Measurements from ENCODE around the gene SMARCB1. TPM values are rescaled to one million over a fixed set of nuclear protein-coding genes. Genes with fewer than 3 reads are reported as not detected.

SMARCB1 gene
- total and polyA plus RNA-seq, 2 experiments from 2014 or later: 114 to 132 TPM

GRCh38 chr22:23840026-23840425 lies 53.3 kb downstream of the SMARCB1 start (continued):
- no peak for TF ChIP-seq CTCF (conservative IDR thresholded peaks at IDR 0.05; ENCODE audit: low read depth in 2 of 2)
- TF ChIP-seq ZNF331 (CRISPR knock-in tag; IDR thresholded peaks at IDR 0.05; ENCODE audit: low read depth): no peak
- no peak for TF ChIP-seq EZH2phosphoT487 (IDR thresholded peaks at IDR 0.05; ENCODE audit: unreplicated experiment)
- TF ChIP-seq EZH2 (IDR thresholded peaks at IDR 0.05; ENCODE audit: low read depth, unreplicated experiment): no peak
- TF ChIP-seq STAT1 (IDR thresholded peaks at IDR 0.05; ENCODE audit: unreplicated experiment): no peak
- TF ChIP-seq CREB1 (CRISPR knock-in tag; IDR thresholded peaks at IDR 0.05; ENCODE audit: low read depth): no peak
- TF ChIP-seq ZNF462 (CRISPR knock-in tag; IDR thresholded peaks at IDR 0.05): no peak
- TF ChIP-seq ZNF114 (CRISPR knock-in tag; IDR thresholded peaks at IDR 0.05): no peak

- Histone ChIP-seq H3K4me2 (no peak overlapping the region), H3K4me1 (ENCODE audit: insufficient read depth) (peaks cover 16% of the 10 kb centered on the region; the same call in 1 of the 2 replicates), H4K20me1 (replicated peaks; ENCODE audit: insufficient read depth) (0 out of 2 replicates have a peak, but pooled peaks cover 5% of the 10 kb centered on the region), H3K9me2 (ENCODE audit: insufficient read depth) (no peaks in the 10 kb centered on the region), H3K4me3 (no peak overlapping the region), H3K27ac (ENCODE audit: low read depth) (no peak overlapping the region), H3K36me3 (ENCODE audit: insufficient read depth) (no peaks in the 10 kb centered on the region), H2AFZ (peak overlapping the region; percentile 56), H3K27me3 (ENCODE audit: insufficient read depth) (no peaks in the 10 kb centered on the region), H3F3A (replicated peaks; ENCODE audit: low read depth) (peaks cover 6% of the 10 kb centered on the region; the same call in 1 of the 2 replicates), H3K79me2 (replicated peaks; ENCODE audit: insufficient read depth) (no peaks in the 10 kb centered on the region)
- TF ChIP-seq EZH2 (IDR thresholded peaks at IDR 0.05; ENCODE audit: low read depth, unreplicated experiment): no peak
- peaks cover 30% of the 10 kb centered on the region for H3K27me3 Mint-ChIP-seq (ENCODE audit: insufficient read depth, low read depth, poor library complexity)
- H3K36me3 Mint-ChIP-seq (ENCODE audit: low read depth): no peaks in the 10 kb centered on the region; the same call in 2 of the 3 replicates
- no peak for DNase-seq (ENCODE audit: low spot score)
- no peak for ATAC-seq
- H3K4me1 Mint-ChIP-seq: peaks cover 28% of the 10 kb centered on the region
- no peak overlapping the region; the same call in 2 of the 3 replicates for H3K4me3 Mint-ChIP-seq
- no peak overlapping the region for H3K27ac Mint-ChIP-seq
- H3K9me3 Mint-ChIP-seq: peaks cover 3% of the 10 kb centered on the region; the same call in 1 of the 3 replicates
Measured at GRCh38 chr22:23841292-23841691, 54.5 kb downstream of the SMARCB1 start.

Data from GM23338 (cell line).